ENCODE results near the gene FOXP2. TPM values are rescaled to one million over a fixed set of nuclear protein-coding genes. Genes with fewer than 3 reads are reported as not detected.
"Not testable (repeated sequence)": the region's sequence is repeated elsewhere in the genome, so short reads cannot be mapped to it uniquely, and the experiment has no call there.

FOXP2 gene
- total RNA-seq, 1 donor from 2014 or later = not detected

- Mint-ChIP-seq H3K4me3 (no peak overlapping the region), H3K36me3 (ENCODE audit: low read depth) (no peaks in the 10 kb centered on the region), H3K4me1 (ENCODE audit: low read depth) (no peaks in the 10 kb centered on the region), H3K27ac (no peak overlapping the region), H3K9me3 (no peaks in the 10 kb centered on the region), H3K27me3 (ENCODE audit: insufficient read depth) (no peaks in the 10 kb centered on the region)
- intact Hi-C loops (cut with micrococcal nuclease) = no loop called here
- no peak for DNase-seq (ENCODE audit: low spot score)
Measured at GRCh38 chr7:114487174-114487573, 72.6 kb downstream of the FOXP2 start.

GRCh38 chr7:114488696-114489095 is 74.1 kb downstream of the FOXP2 start:
- intact Hi-C loops (cut with micrococcal nuclease) = no loop called here
- DNase-seq (ENCODE audit: low spot score) = no peak
- no peaks in the 10 kb centered on the region for H3K36me3 Mint-ChIP-seq (ENCODE audit: low read depth)
- H3K4me3 Mint-ChIP-seq = no peak overlapping the region
- no peaks in the 10 kb centered on the region for H3K9me3 Mint-ChIP-seq
- no peak overlapping the region for H3K27ac Mint-ChIP-seq
- no peaks in the 10 kb centered on the region for H3K4me1 Mint-ChIP-seq (ENCODE audit: low read depth)
- no peaks in the 10 kb centered on the region for H3K27me3 Mint-ChIP-seq (ENCODE audit: insufficient read depth)

- DNase-seq (ENCODE audit: low spot score); H3K27ac Mint-ChIP-seq; intact Hi-C loops (cut with micrococcal nuclease); H3K27me3 Mint-ChIP-seq (ENCODE audit: insufficient read depth); H3K4me3 Mint-ChIP-seq; H3K4me1 Mint-ChIP-seq (ENCODE audit: low read depth); H3K36me3 Mint-ChIP-seq (ENCODE audit: low read depth); H3K9me3 Mint-ChIP-seq: not testable (repeated sequence)
Measured at GRCh38 chr7:114497491-114497890, 82.9 kb downstream of the FOXP2 start.

DNA sequence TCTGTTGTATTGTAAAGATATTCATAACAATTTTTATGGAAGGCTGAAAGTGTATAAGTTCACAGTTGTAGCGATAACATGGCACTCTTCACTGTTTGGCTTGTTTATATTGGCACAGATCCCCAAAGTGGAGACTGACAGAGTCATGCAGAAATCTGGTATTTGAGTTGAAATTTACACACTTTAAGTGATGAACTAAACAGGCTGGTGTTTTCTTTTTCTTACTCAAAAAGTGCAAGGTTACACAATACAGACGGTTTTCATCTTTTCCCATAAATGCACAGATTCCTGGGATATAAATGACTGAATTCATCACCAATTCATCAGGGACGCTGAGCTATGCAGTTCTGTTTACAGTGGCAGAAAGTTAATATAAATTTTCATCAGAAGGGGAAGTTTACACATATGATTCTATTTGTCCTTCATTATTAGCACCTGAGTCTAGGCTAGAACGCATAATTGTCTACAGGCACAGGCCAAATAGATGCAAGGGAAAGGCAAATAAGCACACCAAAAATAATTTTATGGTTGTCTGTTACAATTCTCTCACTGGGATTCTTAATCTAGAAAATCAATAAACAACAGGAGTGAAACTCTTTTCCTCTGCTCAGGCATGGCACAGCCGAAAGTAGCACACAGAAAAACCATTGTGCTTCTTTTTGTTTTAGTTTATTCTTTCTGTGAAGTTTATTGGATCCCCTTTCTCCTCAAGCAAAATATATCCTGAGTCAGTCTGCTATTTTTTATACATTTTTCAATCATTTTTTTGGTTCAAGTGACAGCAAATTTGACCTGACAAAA is 88.0 kb downstream of the FOXP2 start:
- H3K27me3 Mint-ChIP-seq (ENCODE audit: insufficient read depth) = no peaks in the 10 kb centered on the region
- DNase-seq (ENCODE audit: low spot score) = no peak
- no peaks in the 10 kb centered on the region for H3K9me3 Mint-ChIP-seq
- no peaks in the 10 kb centered on the region for H3K4me1 Mint-ChIP-seq (ENCODE audit: low read depth)
- H3K27ac Mint-ChIP-seq = no peak overlapping the region
- intact Hi-C loops (cut with micrococcal nuclease) = no loop called here
- no peak overlapping the region for H3K4me3 Mint-ChIP-seq
- no peaks in the 10 kb centered on the region for H3K36me3 Mint-ChIP-seq (ENCODE audit: low read depth)

GRCh38 chr7:114504586-114504985 is 90.0 kb downstream of the FOXP2 start:
- no peaks in the 10 kb centered on the region for H3K4me1 Mint-ChIP-seq (ENCODE audit: low read depth)
- no peak overlapping the region for H3K4me3 Mint-ChIP-seq
- intact Hi-C loops (cut with micrococcal nuclease) = no loop called here
- no peaks in the 10 kb centered on the region for H3K9me3 Mint-ChIP-seq
- no peaks in the 10 kb centered on the region for H3K27me3 Mint-ChIP-seq (ENCODE audit: insufficient read depth)
- DNase-seq (ENCODE audit: low spot score) = no peak
- no peaks in the 10 kb centered on the region for H3K36me3 Mint-ChIP-seq (ENCODE audit: low read depth)
- H3K27ac Mint-ChIP-seq = no peak overlapping the region

DNA sequence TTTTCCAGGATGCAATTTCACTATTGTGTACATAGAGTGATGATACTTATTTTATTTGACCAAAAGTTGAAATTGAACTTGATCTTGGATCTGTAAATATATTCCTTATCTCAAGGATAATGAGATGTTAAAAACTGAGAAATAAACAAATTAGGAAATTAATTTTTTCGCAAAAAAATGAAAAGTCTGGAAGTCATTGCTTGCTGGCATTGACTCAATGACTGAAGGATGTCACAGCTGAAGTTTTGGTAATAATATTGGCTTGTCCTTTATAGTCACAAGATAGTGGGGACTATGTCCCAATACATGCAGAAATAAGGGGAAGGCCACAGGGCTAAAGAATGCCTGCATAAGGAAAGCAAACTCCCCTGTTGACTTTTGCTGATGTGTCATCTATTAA is 92.8 kb downstream of the FOXP2 start:
- intact Hi-C loops (cut with micrococcal nuclease) = no loop called here
- H3K4me3 Mint-ChIP-seq = no peak overlapping the region
- H3K27ac Mint-ChIP-seq = no peak overlapping the region
- no peak for DNase-seq (ENCODE audit: low spot score)
- no peaks in the 10 kb centered on the region for H3K4me1 Mint-ChIP-seq (ENCODE audit: low read depth)
- no peaks in the 10 kb centered on the region for H3K27me3 Mint-ChIP-seq (ENCODE audit: insufficient read depth)
- no peaks in the 10 kb centered on the region for H3K36me3 Mint-ChIP-seq (ENCODE audit: low read depth)
- no peaks in the 10 kb centered on the region for H3K9me3 Mint-ChIP-seq

DNA sequence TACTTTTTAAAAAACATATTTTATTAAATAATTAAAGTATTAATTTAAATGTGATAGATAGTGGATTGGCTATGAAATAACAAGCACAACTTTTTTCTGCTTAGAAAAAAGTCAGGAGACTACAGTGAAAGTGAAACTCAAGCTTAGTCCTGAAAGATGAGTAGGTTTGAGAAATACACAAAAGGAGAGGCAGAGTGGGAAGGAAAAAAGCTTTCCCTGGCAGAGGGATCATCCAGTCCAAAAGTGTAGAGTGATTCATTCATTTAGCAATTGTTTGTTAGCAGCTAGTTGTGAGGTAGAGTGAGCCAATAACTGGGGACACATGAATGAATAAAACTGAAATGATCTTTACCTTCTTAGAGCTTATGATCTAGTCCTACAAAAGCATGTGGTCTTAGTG is 93.5 kb downstream of the FOXP2 start:
- Mint-ChIP-seq H3K36me3 (ENCODE audit: low read depth) (no peaks in the 10 kb centered on the region), H3K27me3 (ENCODE audit: insufficient read depth) (no peaks in the 10 kb centered on the region), H3K27ac (no peak overlapping the region), H3K4me3 (no peak overlapping the region), H3K4me1 (ENCODE audit: low read depth) (no peaks in the 10 kb centered on the region), H3K9me3 (no peaks in the 10 kb centered on the region)
- no peak for DNase-seq (ENCODE audit: low spot score)
- intact Hi-C loops (cut with micrococcal nuclease) = no loop called here

DNA sequence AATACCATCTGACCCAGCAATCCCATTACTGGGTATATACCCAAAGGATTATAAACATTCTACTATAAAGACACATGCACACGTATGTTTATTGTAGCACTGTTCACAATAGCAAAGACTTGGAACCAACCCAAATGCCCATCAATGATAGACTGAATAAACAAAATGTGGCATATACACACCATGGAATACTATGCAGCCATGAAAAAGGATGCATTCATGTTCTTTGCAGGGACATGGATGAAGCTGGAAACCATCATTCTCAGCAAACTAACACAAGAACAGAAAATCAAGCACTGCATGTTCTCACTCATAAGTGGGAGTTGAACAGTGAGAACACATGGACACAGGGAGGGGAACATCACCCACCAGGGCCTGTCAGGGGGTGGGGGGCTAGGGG is 96.2 kb downstream of the FOXP2 start:
- H3K4me3 Mint-ChIP-seq; intact Hi-C loops (cut with micrococcal nuclease); H3K27ac Mint-ChIP-seq; DNase-seq (ENCODE audit: low spot score); H3K27me3 Mint-ChIP-seq (ENCODE audit: insufficient read depth); H3K36me3 Mint-ChIP-seq (ENCODE audit: low read depth); H3K4me1 Mint-ChIP-seq (ENCODE audit: low read depth); H3K9me3 Mint-ChIP-seq: not testable (repeated sequence)

GRCh38 chr7:114519240-114519639 is 104.6 kb downstream of the FOXP2 start:
- Mint-ChIP-seq H3K9me3 (no peaks in the 10 kb centered on the region), H3K4me1 (ENCODE audit: low read depth) (no peaks in the 10 kb centered on the region), H3K27me3 (ENCODE audit: insufficient read depth) (no peaks in the 10 kb centered on the region), H3K27ac (no peak overlapping the region), H3K36me3 (ENCODE audit: low read depth) (no peaks in the 10 kb centered on the region), H3K4me3 (no peak overlapping the region)
- DNase-seq (ENCODE audit: low spot score) = no peak
- intact Hi-C loops (cut with micrococcal nuclease) = no loop called here

GRCh38 chr7:114522081-114522480 is 107.5 kb downstream of the FOXP2 start:
- intact Hi-C loops (cut with micrococcal nuclease) = no loop called here
- H3K27ac Mint-ChIP-seq = no peak overlapping the region
- no peaks in the 10 kb centered on the region for H3K9me3 Mint-ChIP-seq
- H3K4me3 Mint-ChIP-seq = no peak overlapping the region
- DNase-seq (ENCODE audit: low spot score) = no peak
- no peaks in the 10 kb centered on the region for H3K27me3 Mint-ChIP-seq (ENCODE audit: insufficient read depth)
- H3K36me3 Mint-ChIP-seq (ENCODE audit: low read depth) = no peaks in the 10 kb centered on the region
- H3K4me1 Mint-ChIP-seq (ENCODE audit: low read depth) = no peaks in the 10 kb centered on the region

GRCh38 chr7:114527589-114527988 is 113.0 kb downstream of the FOXP2 start:
- H3K36me3 Mint-ChIP-seq (ENCODE audit: low read depth) = no peaks in the 10 kb centered on the region
- no peaks in the 10 kb centered on the region for H3K27me3 Mint-ChIP-seq (ENCODE audit: insufficient read depth)
- no peak for DNase-seq (ENCODE audit: low spot score)
- intact Hi-C loops (cut with micrococcal nuclease) = no loop called here
- H3K9me3 Mint-ChIP-seq = no peaks in the 10 kb centered on the region
- H3K27ac Mint-ChIP-seq = no peak overlapping the region
- no peaks in the 10 kb centered on the region for H3K4me1 Mint-ChIP-seq (ENCODE audit: low read depth)
- no peak overlapping the region for H3K4me3 Mint-ChIP-seq

DNA sequence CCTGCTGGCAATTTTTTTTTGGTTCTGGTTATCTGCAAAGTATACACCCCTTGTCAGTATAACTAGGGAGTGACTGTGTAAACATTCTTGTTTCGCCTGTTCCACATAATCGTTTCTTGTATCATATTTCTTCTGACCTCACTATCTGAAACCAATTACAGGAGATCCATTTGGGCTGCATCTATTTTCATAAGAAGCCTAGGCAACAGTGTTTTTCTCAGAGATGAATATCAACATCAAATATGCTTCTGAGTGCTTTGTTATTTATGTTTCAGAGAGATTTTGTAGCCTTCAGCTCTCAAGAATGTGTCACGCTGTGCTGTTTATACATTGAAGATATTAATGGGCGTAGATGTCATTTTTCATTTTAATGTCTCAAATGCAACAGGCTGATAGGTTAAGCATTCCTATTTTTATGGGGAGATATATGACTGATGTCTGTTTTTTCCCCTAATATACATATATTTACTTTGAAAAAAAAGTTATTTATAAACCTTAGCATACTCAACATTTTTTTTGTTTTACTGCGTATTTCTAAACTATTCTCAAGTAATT is 115.5 kb downstream of the FOXP2 start:
- Mint-ChIP-seq H3K4me1 (ENCODE audit: low read depth) (no peaks in the 10 kb centered on the region), H3K9me3 (no peaks in the 10 kb centered on the region), H3K4me3 (no peak overlapping the region), H3K27me3 (ENCODE audit: insufficient read depth) (no peaks in the 10 kb centered on the region), H3K36me3 (ENCODE audit: low read depth) (no peaks in the 10 kb centered on the region), H3K27ac (no peak overlapping the region)
- intact Hi-C loops (cut with micrococcal nuclease) = no loop called here
- DNase-seq (ENCODE audit: low spot score) = no peak

- no peaks in the 10 kb centered on the region for H3K36me3 Mint-ChIP-seq (ENCODE audit: low read depth)
- H3K4me1 Mint-ChIP-seq (ENCODE audit: low read depth) = no peaks in the 10 kb centered on the region
- no peak for DNase-seq (ENCODE audit: low spot score)
- no peaks in the 10 kb centered on the region for H3K9me3 Mint-ChIP-seq
- no peaks in the 10 kb centered on the region for H3K27me3 Mint-ChIP-seq (ENCODE audit: insufficient read depth)
- H3K4me3 Mint-ChIP-seq = no peak overlapping the region
- intact Hi-C loops (cut with micrococcal nuclease) = no loop called here
- H3K27ac Mint-ChIP-seq = no peak overlapping the region
Measured at GRCh38 chr7:114531326-114531725, 116.7 kb downstream of the FOXP2 start.

DNA sequence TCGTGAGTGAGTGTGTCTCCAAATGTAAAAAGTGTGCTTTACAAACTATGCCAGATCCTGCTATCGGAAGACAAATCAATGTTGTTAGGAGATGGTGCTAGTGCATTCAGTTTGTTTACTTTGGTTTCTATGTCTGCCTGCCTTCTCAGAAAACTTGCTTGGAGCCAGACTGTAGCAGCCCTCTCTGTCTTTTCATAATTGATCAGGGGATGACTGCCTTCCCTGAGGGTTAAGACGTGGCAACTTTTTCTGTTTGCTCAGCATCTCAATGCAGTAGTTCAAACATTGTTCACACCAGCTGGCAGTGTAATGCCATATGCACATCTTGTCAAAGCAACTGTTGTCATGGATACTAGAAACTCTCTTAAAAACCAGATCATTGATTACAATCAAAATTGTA is 118.5 kb downstream of the FOXP2 start:
- Mint-ChIP-seq H3K4me1 (ENCODE audit: low read depth) (no peaks in the 10 kb centered on the region), H3K27me3 (ENCODE audit: insufficient read depth) (no peaks in the 10 kb centered on the region), H3K4me3 (no peak overlapping the region), H3K9me3 (no peaks in the 10 kb centered on the region), H3K27ac (no peak overlapping the region), H3K36me3 (ENCODE audit: low read depth) (no peaks in the 10 kb centered on the region)
- DNase-seq (ENCODE audit: low spot score) = no peak
- intact Hi-C loops (cut with micrococcal nuclease) = no loop called here
